GM18526 (cell line): ENCODE measurements around the gene CDPF1.

ENCODE experiments used
- POLR2A ChIP-seq: IDR thresholded peaks from 3 replicates; pipeline ENCODE4 v1.6.1; 2011; ENCODE audit not compliant: insufficient read length; ENCODE audit errors: extremely low read depth

CDPF1 gene

DNA sequence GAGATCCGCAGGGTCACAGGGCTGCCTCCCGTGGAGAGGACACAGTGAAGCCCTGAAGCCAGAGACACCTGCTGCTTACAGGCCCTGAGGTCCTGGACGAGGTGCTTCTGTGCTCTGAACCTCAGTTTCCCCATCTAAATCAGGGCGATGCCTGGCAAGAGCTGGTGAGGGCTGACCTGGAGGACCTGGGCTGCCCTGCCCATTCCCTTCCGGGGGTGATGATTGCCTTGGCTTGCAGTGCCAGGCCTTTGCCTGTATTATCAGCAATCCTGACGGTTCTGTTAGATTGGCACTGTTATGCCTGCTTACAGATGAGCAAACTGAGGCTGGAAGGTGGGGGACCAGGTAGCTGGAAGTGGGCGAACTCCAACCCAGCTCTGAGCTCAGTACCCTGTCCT, 38.8 kb upstream of the CDPF1 start:
- TF ChIP-seq POLR2A = no peak

DNA sequence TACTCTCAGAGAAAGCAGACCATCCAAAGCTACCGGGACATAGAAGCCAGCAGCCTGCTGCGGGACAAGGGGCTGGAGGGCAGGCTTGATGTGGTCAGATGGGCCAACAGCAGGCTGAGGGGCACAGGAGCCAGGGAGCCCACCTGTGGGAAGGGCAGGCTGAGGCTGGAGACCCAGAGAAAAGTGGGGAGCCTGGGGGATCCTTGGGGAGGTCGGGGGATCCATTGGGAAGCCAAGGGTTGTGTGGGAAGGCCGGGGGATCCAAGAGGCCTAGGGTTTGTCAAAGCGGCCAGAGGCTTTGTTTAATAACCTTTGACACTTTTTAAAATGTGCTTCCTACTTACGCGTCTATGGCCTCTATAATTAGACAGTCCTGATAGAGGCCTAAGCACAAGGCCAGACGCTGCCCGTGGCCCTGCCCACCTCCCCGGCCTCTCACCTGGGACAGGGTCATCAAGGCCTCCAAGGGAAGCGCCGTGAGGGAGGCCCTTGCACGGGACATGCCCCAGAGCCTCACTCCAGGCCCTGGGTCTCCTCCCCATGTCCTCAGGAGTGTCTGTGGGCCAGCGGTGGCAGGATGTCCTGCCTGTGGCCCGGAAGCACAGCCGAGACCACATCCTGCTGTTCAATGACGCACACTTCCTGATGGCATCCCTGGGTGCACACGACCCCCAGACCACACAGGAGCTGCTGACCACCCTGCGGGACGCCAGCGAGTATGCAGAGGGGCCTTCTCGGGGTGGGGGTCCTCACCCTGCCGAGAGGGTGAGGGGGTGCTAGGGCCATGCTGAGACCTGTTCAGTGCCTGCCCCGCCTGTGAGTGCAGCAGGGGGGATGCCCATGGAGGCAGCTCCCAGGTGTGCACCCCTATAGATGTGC, 38.0 kb upstream of the CDPF1 start:
- peak; percentile 79 for TF ChIP-seq POLR2A

DNA sequence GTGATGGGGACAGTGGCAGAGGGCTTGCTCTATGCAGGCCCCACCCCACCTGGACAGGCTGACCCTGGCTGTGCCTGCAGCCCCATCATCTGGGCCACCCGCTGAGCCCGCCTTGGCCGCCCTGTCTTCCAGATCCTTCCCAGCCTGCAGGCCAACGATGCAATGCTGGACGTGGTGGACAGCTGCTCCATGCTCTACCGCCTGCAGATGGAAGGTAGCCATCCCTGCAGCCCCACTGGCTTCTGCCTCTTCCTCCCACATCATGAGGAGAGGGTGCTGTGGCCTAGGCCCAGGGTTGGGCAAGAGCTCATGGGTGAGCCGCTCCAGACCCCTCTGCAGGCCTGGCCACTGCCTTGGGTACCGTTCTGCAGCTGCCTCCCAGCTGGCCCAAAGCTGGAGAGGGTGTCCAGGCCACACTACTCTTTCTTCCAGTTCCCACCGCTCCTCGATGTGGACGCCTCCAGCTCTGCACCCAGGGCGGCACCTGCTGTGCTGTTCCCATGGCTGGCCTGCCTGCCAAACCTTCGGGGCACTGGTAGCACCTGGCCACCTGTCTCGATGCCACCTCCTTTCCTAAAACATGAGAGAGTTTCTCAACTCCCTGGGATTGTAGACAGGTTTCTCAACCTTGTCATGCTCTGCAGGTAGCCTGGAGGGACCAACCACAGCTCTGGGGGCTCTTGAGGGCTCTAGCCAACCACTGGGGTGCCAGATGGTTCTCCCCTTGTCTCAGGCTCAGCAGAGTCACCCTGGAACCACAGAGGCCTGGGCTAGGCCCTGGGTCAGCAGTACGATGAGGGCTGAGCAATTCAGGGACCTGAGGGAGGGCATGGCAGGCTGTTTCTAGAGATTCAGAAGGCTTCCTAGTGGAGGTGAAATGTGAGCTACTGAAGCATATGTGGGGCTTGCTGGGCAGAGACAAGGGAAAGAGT, 37.1 kb upstream of the CDPF1 start:
- TF ChIP-seq POLR2A = no peak

DNA sequence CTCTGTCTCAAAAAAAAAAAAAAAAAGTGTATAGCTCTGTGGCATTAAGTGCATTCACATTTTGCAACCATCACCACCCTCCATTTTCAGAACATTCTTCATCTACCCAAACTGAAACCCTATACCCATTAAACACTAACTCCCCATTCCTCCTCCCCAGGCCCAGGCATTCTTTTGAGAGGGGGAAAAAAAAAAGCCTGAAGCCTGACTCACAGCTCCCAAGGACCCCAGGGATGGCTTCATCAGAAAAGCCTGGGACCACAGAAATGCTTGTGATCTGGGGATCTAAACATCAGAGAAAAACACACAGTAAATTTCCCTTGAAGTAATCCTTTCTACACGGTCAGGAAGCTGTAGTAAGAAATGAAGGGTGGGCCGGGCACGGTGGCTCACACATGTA, 35.9 kb upstream of the CDPF1 start:
- TF ChIP-seq POLR2A = no peak

DNA sequence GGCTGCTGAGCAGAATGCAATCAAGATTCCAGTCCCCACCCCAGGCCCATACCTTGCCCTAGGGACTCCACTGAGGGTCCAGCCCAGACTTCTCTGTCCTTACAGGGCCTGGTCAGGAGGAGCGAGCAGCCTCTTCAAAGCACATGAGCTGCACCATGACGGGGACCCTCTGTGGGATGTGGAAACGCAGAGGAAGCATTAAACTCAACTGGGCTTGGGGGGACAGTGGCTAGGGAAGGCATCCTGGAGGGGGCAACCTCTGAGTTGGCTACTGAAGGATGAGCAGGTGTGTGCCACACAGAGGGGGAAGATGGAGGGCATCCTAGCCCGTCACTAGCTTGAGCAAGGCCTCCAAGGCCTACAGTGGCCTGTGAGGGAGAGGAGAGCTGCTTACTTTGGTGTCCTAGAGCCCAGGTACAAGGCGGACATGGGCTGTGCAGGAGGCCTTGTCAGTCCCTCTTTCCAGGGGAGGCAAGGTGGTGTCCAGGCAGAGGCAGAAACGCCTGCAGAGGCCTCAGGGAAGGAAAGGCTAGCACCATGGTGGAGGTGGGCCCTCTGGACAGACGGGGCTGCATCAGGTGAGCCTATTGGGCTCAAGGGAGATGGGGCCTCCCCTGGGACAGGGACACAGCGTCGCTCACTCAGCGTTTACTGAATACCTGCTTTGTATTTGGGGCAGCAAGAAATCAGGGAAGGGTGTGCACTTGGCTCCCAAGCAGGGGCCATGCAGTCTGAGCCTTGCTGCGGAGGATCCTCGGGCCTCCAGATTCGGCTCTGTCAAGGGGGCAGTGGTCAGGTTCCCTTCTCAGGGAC, 32.0 kb upstream of the CDPF1 start:
- no peak for TF ChIP-seq POLR2A

DNA sequence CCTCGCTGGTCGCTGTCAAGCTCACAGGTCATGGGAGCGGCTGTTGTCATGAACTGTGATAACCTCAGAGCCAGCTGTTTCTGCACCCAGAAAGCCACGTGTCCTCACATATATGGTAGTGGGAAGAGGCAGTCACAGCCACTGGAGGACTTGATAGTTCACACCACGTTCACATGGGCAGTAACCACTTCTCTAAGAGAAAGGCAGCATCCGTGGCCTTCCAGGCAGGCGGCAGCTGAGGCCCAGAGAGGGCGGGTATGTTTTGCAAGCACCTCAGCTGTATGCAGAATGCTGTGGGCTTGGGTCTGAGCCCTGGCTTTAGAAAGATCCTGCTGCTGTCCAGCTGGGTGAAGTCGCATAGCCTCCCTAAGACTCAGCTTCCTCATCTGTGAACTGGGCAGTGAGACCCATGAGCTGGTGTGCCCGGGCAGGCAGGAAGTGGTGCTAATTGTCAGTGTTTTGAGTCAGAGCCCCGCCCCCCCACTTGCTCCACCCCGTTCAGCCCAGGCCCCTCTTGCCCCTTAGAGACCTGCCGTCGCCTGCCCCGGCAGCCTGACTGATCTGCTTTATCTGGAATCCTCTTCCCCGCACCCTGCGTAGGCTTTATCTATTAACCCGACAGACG, 31.0 kb upstream of the CDPF1 start:
- no peak for TF ChIP-seq POLR2A

DNA sequence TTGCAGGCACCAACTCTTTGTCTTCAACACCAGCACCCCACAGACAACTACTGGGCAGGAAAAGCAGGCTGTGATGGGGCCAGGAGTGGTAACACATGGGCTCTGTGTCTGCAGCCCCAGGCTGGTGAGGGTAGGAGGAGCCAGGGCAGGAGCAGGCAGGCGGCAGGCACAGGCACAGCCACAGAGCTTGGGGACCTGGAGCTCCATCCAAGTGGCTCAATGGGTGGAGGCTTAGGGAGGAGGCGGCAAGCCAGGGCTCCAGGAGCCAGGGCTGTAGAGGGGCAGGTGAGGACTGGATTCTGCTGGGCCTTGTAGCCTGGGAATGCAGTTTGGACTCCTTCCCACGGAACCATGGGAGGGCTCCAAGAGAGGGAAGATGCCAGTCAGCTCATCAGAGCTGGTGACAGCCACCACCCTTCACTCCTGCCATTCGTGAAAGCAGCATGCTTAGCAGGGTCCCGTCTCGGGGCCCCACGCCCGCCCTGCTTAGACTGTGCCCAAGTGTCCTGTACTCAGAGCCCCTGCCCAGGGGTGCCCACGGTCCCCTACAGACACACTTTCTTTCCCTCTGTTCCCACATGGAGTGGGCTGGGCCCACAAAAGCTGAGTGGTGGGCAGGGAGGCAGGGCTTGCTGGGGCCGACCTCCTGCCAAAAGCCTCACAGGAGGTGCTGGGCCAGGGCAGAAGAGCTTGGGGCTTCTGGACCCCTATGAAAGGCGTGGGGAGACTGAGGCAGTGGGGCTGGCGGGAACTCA, 30.1 kb upstream of the CDPF1 start:
- TF ChIP-seq POLR2A = no peak

DNA sequence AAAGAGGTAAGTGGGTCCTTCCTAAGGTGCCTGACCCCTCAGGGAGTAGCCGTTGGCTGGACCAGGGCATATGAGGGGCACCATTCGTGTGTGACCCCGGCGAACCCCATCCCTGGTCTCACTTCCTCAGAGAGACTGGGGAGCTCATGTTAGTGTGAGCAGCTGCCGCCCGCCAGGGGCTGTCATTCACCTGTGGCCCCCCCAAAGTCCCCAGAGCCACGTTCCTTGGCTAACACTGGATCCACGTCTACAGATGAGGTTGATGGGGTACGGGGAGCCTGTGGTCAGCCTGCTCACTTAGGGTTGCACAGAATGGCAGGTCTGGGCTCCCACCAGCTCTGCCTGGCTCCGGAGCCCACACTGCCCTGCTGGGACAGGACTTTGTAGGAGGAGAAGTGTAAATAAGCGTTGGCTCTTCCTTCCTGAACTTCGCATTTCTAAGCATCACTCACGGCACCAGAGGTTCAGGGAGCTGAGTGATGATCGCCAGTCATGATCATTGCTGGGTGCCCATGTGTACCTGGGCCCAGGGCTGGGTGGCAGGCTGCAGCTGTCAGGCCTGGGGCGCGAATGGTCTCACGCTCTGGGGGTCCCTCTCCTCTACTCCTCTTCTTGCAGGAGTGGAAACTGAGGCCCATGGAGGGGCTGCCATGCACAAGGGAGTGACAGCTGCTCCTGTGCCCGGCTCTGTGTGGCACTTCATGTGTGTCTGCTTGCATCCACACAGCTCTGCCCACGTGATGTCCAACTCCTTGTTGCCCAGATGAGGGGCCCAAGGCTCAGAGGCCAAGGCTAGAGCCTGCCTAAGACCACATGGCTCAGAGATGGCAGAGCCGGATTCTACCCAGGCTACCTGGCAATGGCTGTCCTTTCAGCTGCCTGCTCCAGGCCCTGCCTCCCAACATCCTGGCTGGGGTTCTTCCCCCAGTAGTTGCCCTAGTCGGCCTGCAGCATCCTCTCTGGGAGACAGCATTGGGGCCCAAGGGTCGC, 28.9 kb upstream of the CDPF1 start:
- TF ChIP-seq POLR2A = no peak

DNA sequence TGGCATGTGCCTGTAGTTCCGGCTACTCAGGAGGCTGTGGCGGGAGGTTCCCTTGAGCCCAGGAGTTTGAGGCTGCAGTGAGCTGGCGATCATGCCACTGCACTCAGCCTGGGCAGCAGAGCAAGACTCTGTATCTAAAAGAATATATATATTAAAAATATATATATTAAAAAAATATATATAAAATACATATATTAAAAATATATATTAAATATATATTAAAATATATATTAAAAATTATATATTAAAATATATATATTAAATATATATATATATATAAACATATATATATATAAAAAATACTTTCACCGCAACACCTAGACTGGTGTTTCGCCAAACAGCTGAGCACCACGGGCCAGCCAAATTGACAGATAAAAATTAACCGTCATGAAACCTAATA, 26.5 kb upstream of the CDPF1 start:
- TF ChIP-seq POLR2A = no peak

DNA sequence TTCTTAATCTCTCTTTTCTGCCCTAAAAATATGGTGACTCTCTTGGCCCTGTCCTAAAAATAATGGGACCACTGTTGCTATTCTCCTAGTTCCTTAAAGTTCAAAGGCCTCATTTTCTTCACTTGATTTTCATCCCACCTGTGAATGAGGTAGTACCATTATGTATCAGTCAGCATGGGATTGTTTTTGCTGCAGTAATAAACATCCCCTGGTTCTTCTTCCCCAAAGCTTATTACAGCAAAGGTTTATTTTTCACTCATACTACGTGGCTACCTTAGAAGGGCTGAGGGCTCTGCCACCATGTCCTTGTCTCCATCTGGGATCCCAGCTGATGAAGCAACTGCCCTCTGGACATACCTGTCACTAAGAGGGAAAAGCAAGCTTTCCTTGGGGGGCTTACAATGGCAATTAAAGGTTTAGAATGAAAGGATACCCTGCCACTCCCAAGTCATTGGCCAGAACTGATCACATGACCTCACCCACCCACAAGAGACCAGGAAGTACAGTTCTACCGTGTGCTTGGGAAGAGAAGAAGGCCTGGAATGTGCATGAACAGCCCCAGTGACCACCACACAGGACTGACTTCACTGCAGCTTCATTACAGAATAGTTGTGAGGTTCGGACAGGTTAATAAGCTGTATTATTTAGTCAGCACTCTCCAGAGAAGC, 25.5 kb upstream of the CDPF1 start:
- TF ChIP-seq POLR2A = no peak

DNA sequence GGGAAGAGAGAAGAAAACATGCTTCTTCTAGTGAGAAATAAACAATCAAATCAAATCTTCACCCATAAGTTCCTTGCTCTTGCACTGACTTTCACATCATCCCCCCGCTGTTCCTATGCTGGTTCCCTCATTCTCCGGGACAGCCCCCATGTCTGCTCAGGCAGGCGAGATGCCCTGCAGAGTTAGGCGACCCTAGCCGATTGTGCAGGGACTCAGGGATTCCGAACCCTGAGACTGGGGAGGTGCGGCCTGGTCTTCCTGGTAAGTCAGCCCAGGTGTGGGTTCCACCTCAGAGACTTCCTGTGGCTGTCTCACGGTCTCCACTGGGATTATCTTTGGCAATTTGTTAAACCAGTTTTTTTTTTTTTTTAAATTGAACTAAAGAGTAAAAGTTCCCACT, 24.3 kb upstream of the CDPF1 start:
- TF ChIP-seq POLR2A = no peak

DNA sequence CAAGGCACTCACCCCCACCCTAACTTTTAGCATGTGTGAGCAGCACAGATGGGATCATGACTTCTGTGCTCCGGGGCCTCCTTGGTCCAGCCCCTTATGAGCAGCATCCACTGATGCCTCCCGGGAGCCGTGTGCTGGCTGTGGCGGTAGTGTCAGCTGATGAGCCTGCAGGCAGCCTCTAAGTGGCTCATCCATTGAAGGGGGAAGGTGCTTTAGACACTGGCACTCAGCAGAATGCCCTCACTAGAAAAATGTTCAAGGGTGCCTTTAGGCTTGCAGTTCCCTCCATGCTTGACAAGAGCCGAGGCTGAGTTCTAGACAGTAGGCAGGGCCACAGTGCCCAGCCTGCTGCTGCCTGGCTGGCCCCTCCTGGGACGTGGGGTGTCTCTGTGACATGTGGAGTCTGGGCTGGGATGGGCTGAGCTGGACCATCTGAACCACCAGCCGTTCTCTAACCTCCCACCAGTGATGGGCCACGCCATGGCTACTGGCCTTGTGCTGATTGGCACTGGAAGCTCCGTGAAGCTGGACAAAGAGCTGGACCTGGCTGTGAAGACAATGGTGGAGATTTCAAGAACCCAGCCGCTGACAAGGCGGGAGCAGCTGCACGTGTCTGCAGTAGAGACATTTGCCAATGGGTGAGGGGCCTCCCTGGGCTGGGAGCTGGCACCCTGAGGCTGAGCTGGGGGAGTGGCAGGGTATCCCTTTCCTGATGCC, 23.5 kb upstream of the CDPF1 start:
- no peak for TF ChIP-seq POLR2A
